Adrenal gland (tissue), 5 donors: ENCODE results near the gene PCED1B.

Experiments
- CTCF ChIP-seq, 6 experiments: fragments of 450-650 bp in 4 of 6; fragments of 200-600 bp in 2 of 6; sonication (generic) in 1 of 6; IDR thresholded peaks; 1 replicate in 5 of 6; 2 replicates in 1 of 6; pipeline versions ENCODE4 v1.5.1 to v1.8.0; 2016 to 2021; ENCODE audit warnings: antibody characterized with exemption in 6 of 6, mild to moderate bottlenecking in 2 of 6, moderate library complexity in 1 of 6
- POLR2A ChIP-seq, 2 donors: fragments of 450-650 bp; IDR thresholded peaks; one replicate each; pipeline ENCODE4 v1.6.1; 2017; ENCODE audit warnings: antibody characterized with exemption in 2 of 2, mild to moderate bottlenecking in 2 of 2, moderate library complexity in 1 of 2
- donor health status: DM: no; HTN: no; CAD: no.

- TF ChIP-seq CTCF (IDR thresholded peaks at IDR 0.05) (no peak), POLR2A (IDR thresholded peaks at IDR 0.05) (no peak)
These were observed 121.0 kb downstream of the PCED1B start for GRCh38 chr12:47200446-47200845.
